Neutrophil (primary cell): Measurements from ENCODE around the gene RFPL3.

Experiments used
- H3K27ac ChIP-seq: fragments of 200-600 bp; sonication (generic); 2 replicates; pipeline ENCODE4 v1.5.1; 2016; ENCODE audit warnings: mild to moderate bottlenecking, moderate library complexity
- H3K27me3 ChIP-seq: fragments of 200-600 bp; sonication (generic); 2 replicates; pipeline ENCODE4 v1.6.0; 2016; ENCODE audit warnings: mild to moderate bottlenecking
- H3K36me3 ChIP-seq: fragments of 200-600 bp; sonication (generic); 2 replicates; pipeline ENCODE4 v1.5.1; 2017
- H3K4me1 ChIP-seq, 2 experiments: fragments of 200-600 bp in 1 of 2; sonication (generic) in 1 of 2; 1 replicate in 1 of 2; 2 replicates in 1 of 2; pipeline versions ENCODE4 v1.5.1 to v1.6.1; 2013 to 2016; ENCODE audit warnings: low read depth in 1 of 2, low read length in 1 of 2, mild to moderate bottlenecking in 1 of 2, moderate library complexity in 1 of 2; ENCODE audit not compliant: control insufficient read depth in 1 of 2, insufficient read depth in 1 of 2
- H3K4me3 ChIP-seq, 2 experiments: fragments of 200-600 bp in 1 of 2; sonication (generic) in 1 of 2; 1 replicate in 1 of 2; 2 replicates in 1 of 2; pipeline ENCODE4 v1.5.1; 2013 to 2016; ENCODE audit warnings: low read depth in 1 of 2, low read length in 1 of 2, mild to moderate bottlenecking in 1 of 2, moderate library complexity in 1 of 2
- H3K9me3 ChIP-seq: fragments of 200-600 bp; sonication (generic); 2 replicates; pipeline ENCODE4 v1.5.1; 2016
- CTCF ChIP-seq: fragments of 200-600 bp; sonication (generic); IDR thresholded peaks from 2 replicates; pipeline ENCODE4 v1.5.1; 2016; ENCODE audit warnings: antibody characterized with exemption

Gene RFPL3

GRCh38 chr22:32323513-32324164 lies 34.0 kb upstream of the RFPL3 start:
- H3K9me3 ChIP-seq = no peaks in the 10 kb centered on the region
- H3K4me1 ChIP-seq = no peaks in the 10 kb centered on the region
- TF ChIP-seq CTCF = no peak

GRCh38 chr22:32324505-32325415 lies 32.9 kb upstream of the RFPL3 start:
- H3K4me1 ChIP-seq = no peaks in the 10 kb centered on the region
- H3K27ac ChIP-seq = no peak overlapping the region
- TF ChIP-seq CTCF = no peak
- H3K4me3 ChIP-seq = no peak overlapping the region
- no peaks in the 10 kb centered on the region for H3K9me3 ChIP-seq
- H3K36me3 ChIP-seq = no peaks in the 10 kb centered on the region
- no peaks in the 10 kb centered on the region for H3K27me3 ChIP-seq

More at GRCh38 chr22:32323513-32324164, 34.0 kb upstream of the RFPL3 start:
- Histone ChIP-seq H3K27ac (no peak overlapping the region), H3K4me3 (no peak overlapping the region), H3K27me3 (no peaks in the 10 kb centered on the region), H3K36me3 (no peaks in the 10 kb centered on the region)

- no peaks in the 10 kb centered on the region for H3K27me3 ChIP-seq
- H3K4me3 ChIP-seq = no peak overlapping the region
- H3K9me3 ChIP-seq = no peaks in the 10 kb centered on the region
- no peak overlapping the region for H3K27ac ChIP-seq
- H3K4me1 ChIP-seq = no peaks in the 10 kb centered on the region
- TF ChIP-seq CTCF = no peak
- H3K36me3 ChIP-seq = no peaks in the 10 kb centered on the region
Measured at GRCh38 chr22:32325416-32325801, 32.3 kb upstream of the RFPL3 start.

- no peaks in the 10 kb centered on the region for H3K27me3 ChIP-seq
- no peaks in the 10 kb centered on the region for H3K9me3 ChIP-seq
- H3K4me3 ChIP-seq = no peak overlapping the region
- H3K4me1 ChIP-seq = no peaks in the 10 kb centered on the region
- no peaks in the 10 kb centered on the region for H3K36me3 ChIP-seq
- TF ChIP-seq CTCF = no peak
- no peak overlapping the region for H3K27ac ChIP-seq
Measured at GRCh38 chr22:32325811-32326237, 31.8 kb upstream of the RFPL3 start.

GRCh38 chr22:32326647-32327046 lies 31.0 kb upstream of the RFPL3 start:
- Histone ChIP-seq H3K4me3 (no peak overlapping the region), H3K36me3 (no peaks in the 10 kb centered on the region), H3K27me3 (peaks cover 6% of the 10 kb centered on the region), H3K4me1 (no peaks in the 10 kb centered on the region), H3K9me3 (no peaks in the 10 kb centered on the region), H3K27ac (no peak overlapping the region)
- no peak for TF ChIP-seq CTCF
